GM23338 (cell line): Measurements from ENCODE around the gene UGT8.
"Not testable (repeated sequence)": the region's sequence is repeated elsewhere in the genome, so short reads cannot be mapped to it uniquely, and the experiment has no call there.

Source experiments
- CTCF ChIP-seq, 2 experiments: fragments of 200-600 bp in 1 of 2; sonication (generic) in 1 of 2; conservative IDR thresholded peaks; 2 replicates each; pipeline versions ENCODE4 v1.5.1 to v1.6.1; 2016 to 2017; ENCODE audit warnings: antibody characterized with exemption in 2 of 2, low read depth in 2 of 2, mild to moderate bottlenecking in 2 of 2, moderate library complexity in 1 of 2
- EZH2 ChIP-seq: fragments of 200-600 bp; sonication (generic); IDR thresholded peaks from one replicate; pipeline ENCODE4 v1.8.0; 2017; ENCODE audit warnings: antibody characterized with exemption, mild to moderate bottlenecking, low read depth; ENCODE audit not compliant: unreplicated experiment
- EZH2phosphoT487 ChIP-seq: fragments of 200-600 bp; sonication (generic); IDR thresholded peaks from one replicate; pipeline ENCODE4 v1.8.1; 2018; ENCODE audit warnings: antibody characterized with exemption; ENCODE audit not compliant: unreplicated experiment
- JUNB ChIP-seq: IDR thresholded peaks from one replicate; pipeline ENCODE4 v1.6.1; 2016; ENCODE audit warnings: antibody characterized with exemption; ENCODE audit not compliant: unreplicated experiment
- NANOG ChIP-seq: IDR thresholded peaks from 2 replicates; pipeline ENCODE4 v1.6.1; 2016; ENCODE audit warnings: antibody characterized with exemption, borderline replicate concordance
- POLR2AphosphoS5 ChIP-seq: IDR thresholded peaks from 2 replicates; pipeline ENCODE4 v1.6.1; 2016; ENCODE audit warnings: antibody characterized with exemption, low read depth
- REST ChIP-seq: IDR thresholded peaks from one replicate; pipeline ENCODE4 v1.6.1; 2018; ENCODE audit warnings: antibody characterized with exemption; ENCODE audit not compliant: unreplicated experiment
- STAT1 ChIP-seq: IDR thresholded peaks from one replicate; pipeline ENCODE4 v1.6.1; 2016; ENCODE audit warnings: antibody characterized with exemption; ENCODE audit not compliant: unreplicated experiment
- ZNF331 ChIP-seq: fragments of 250-450 bp; sonication (Bioruptor Pico); IDR thresholded peaks from 2 replicates; pipeline ENCODE4 v1.5.0; 2020; ENCODE audit warnings: low read depth, mild to moderate bottlenecking, moderate library complexity
- ZNF462 ChIP-seq: fragments of 250-450 bp; sonication (Bioruptor Pico); IDR thresholded peaks from 2 replicates; pipeline ENCODE4 v1.5.0; 2020; ENCODE audit warnings: mild to moderate bottlenecking, moderate library complexity

GRCh38 chr4:114616036-114616435 lies 17.4 kb downstream of the UGT8 start:
- TF ChIP-seq CTCF (conservative IDR thresholded peaks at IDR 0.05; ENCODE audit: low read depth in 2 of 2); POLR2AphosphoS5; EZH2; STAT1; EZH2phosphoT487; REST; JUNB; ZNF331; ZNF462 (CRISPR knock-in tag); NANOG: not testable (repeated sequence)
